IPS DF 6.9 (cell line): ENCODE measurements around the gene CENPC.
"Not testable (repeated sequence)": the region's sequence is repeated elsewhere in the genome, so short reads cannot be mapped to it uniquely, and the experiment has no call there.

Source experiments
- DNase-seq: peaks from one replicate; pipeline ENCODE4 v3.0.0-alpha.2; 2013; ENCODE audit warnings: low read depth, low spot score
- H3K27ac ChIP-seq: one replicate; pipeline ENCODE4 v1.5.1; 2013; ENCODE audit warnings: low read length, control low read depth
- H3K27me3 ChIP-seq: 2 replicates; pipeline ENCODE4 v1.6.1; 2013; ENCODE audit warnings: mild to moderate bottlenecking, low read length; ENCODE audit not compliant: control insufficient read depth, insufficient read depth
- H3K36me3 ChIP-seq: 2 replicates; pipeline ENCODE4 v1.6.1; 2013; ENCODE audit warnings: low read length; ENCODE audit not compliant: control insufficient read depth, insufficient read depth
- H3K4me1 ChIP-seq: 2 replicates; pipeline ENCODE4 v1.6.1; 2013; ENCODE audit warnings: low read length; ENCODE audit not compliant: control insufficient read depth, insufficient read depth
- H3K4me3 ChIP-seq: 2 replicates; pipeline ENCODE4 v1.5.1; 2013; ENCODE audit warnings: mild to moderate bottlenecking, low read length
- H3K9me3 ChIP-seq: 2 replicates; pipeline ENCODE4 v1.6.1; 2013; ENCODE audit warnings: low read length, inconsistent platforms; ENCODE audit not compliant: control insufficient read depth, insufficient read depth
- WGBS: extraction: QIAGEN DNeasy Blood & Tissue Kit; methylation state at CpG from one replicate; pipeline ENCODE4 v1.1.7; 2013; ENCODE audit warnings: mixed read lengths, missing lambda C conversion rate; ENCODE audit not compliant: insufficient read length, insufficient coverage; 5-methylcytosine and 5-hydroxymethylcytosine counted together

Gene CENPC

DNA sequence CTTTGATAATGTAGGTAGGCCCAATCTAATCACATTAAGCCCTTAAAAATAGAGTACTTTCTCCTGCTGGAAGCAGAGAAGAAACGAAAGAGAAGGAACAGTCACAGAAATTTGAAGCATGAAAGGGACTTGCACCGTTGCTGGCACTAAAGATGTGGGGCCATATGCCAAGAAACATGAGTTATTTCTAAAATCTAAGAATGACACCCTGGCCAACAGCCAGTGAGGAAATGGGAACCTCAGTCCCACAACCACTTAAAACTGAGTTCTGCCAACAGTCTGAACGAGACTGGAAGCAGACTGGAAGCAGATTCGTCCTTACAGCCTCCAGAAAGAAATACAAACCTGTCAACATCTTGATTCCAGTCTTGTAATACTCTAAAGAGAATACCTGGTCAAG lies 70.1 kb downstream of the CENPC start:
- Histone ChIP-seq H3K27me3 (no peaks in the 10 kb centered on the region), H3K4me3 (no peak overlapping the region), H3K9me3 (no peaks in the 10 kb centered on the region), H3K36me3 (no peaks in the 10 kb centered on the region; the same call in 1 of the 2 replicates), H3K27ac (no peak overlapping the region), H3K4me1 (no peaks in the 10 kb centered on the region; the same call in 1 of the 2 replicates)
- DNase-seq = no peak
- no CpG with 5 or more reads among the region's 4 CpGs for WGBS

DNA sequence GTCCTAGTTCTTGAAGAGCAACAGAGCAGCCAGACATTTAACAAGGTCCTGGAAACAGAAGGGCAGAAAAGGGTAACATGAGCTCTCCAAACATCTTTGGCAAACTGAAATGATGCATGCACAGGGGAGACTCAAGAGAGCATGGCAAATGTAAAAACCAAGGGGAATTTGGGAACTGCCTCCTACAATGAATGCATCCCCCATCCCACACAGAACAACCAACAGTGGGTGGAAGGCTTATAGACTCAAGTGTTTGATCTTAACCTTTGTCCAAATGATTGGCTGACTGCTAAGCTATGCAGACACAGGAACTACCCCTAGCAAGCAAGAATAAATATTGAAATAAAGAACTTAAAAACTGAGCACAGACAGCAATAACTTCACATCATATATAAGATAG lies 74.4 kb downstream of the CENPC start:
- no peaks in the 10 kb centered on the region; the same call in 1 of the 2 replicates for H3K36me3 ChIP-seq

DNA sequence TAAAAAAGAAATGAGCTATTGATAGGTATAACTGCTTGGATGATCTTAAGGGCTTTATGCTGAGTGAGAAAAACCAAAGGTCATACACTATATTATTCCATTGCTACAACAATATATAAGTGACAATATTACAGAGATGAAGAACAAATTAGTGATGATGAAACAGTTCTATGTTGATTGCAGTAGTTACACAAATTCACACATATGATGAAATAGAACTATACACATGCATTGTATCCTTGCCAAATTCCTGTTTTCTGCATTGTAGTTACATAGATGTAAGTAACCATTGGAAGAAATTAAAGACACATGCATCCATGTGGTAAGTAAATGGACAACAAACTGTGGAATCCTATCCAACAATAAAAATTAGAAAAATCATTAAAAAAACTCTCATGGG lies 76.5 kb downstream of the CENPC start:
- Histone ChIP-seq H3K27ac (no peak overlapping the region), H3K4me3 (no peak overlapping the region), H3K36me3 (no peaks in the 10 kb centered on the region; the same call in 1 of the 2 replicates), H3K4me1 (no peaks in the 10 kb centered on the region), H3K9me3 (no peaks in the 10 kb centered on the region), H3K27me3 (no peaks in the 10 kb centered on the region)
- no peak for DNase-seq

More for the DNA sequence above, 74.4 kb downstream of the CENPC start:
- H3K27me3 ChIP-seq = no peaks in the 10 kb centered on the region
- DNase-seq = no peak
- H3K27ac ChIP-seq = no peak overlapping the region
- no peaks in the 10 kb centered on the region for H3K9me3 ChIP-seq
- no peak overlapping the region for H3K4me3 ChIP-seq
- H3K4me1 ChIP-seq = no peaks in the 10 kb centered on the region

DNA sequence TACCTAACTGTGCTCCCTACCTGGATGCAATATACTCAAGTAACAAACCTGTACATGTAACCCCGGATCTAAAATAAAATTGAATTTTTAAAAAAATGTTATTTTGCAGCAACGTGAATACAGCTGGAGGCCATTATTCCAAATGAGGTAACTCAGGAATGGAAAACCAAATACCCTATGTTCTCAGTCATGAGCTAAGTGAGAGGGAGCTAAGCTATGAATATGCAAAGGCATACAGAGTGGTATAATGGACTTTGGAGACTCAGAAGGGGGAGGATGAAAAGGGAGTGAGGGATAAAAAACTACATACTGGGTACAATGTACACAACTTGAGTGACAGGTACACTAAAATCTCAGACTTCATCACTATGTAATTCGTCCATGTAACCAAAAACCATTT lies 78.6 kb downstream of the CENPC start:
- Histone ChIP-seq H3K4me1 (no peaks in the 10 kb centered on the region), H3K4me3 (no peak overlapping the region), H3K27ac (no peak overlapping the region), H3K9me3 (no peaks in the 10 kb centered on the region), H3K36me3 (no peaks in the 10 kb centered on the region; the same call in 1 of the 2 replicates), H3K27me3 (no peaks in the 10 kb centered on the region)
- WGBS = no CpG with 5 or more reads among the region's 3 CpGs
- DNase-seq = no peak

DNA sequence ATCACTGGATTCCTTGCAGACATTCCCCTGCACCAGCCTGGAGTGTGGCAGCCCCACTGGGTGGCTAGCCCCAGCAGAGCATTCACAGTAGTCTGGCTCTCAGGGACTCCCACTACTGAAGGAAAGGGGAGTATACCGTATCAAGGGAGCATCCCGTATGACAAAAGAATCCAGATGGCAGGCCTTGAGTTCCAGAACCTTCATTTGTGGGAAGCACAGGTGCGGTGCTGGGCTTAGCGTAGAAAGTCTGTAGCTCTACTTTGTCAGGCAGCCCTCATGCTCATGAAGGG lies 79.6 kb downstream of the CENPC start:
- no peaks in the 10 kb centered on the region for H3K9me3 ChIP-seq
- WGBS = no CpG with 5 or more reads among the region's 4 CpGs
- DNase-seq = no peak
- H3K27me3 ChIP-seq = no peaks in the 10 kb centered on the region
- no peaks in the 10 kb centered on the region for H3K36me3 ChIP-seq
- H3K4me1 ChIP-seq = no peaks in the 10 kb centered on the region
- no peak overlapping the region for H3K27ac ChIP-seq
- H3K4me3 ChIP-seq = no peak overlapping the region

DNA sequence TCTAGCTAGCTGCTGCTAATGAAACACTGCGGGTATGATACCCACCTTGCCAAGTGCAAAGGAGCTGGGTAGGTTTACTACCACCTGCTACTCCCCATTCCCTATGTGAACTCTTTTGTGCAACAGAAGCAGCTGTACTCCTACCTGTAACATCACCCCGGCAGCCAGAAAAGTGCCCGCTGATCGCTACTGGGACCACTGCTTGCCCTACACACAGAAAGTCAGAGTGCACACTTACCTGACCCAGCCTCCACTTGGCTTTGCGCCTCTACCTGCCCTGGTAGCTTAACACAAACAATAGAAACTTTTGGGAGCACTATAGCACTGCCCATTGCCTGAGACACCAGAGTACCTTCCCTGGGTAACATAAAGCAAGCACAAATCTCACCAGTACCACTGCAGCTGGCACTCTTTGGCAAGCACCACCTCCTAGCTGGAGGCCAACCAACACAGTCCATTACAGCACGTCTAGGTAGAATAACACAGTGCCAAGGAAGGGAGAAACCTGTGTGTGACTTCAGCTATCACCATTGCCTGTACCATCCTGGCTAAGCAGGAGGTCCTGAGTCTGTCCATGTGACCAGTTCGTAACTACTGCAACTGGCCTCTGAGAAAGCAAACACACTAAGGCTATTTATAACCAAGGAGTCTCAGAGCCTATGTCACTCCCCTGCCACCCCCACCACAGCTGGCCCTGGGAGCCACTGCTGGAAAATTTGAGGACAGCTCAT lies 80.1 kb downstream of the CENPC start:
- H3K36me3 ChIP-seq = no peaks in the 10 kb centered on the region
- H3K4me3 ChIP-seq = no peak overlapping the region
- DNase-seq = no peak
- no peak overlapping the region for H3K27ac ChIP-seq
- H3K4me1 ChIP-seq = no peaks in the 10 kb centered on the region
- H3K27me3 ChIP-seq = no peaks in the 10 kb centered on the region
- WGBS = no CpG with 5 or more reads among the region's 7 CpGs
- H3K9me3 ChIP-seq = no peaks in the 10 kb centered on the region

DNA sequence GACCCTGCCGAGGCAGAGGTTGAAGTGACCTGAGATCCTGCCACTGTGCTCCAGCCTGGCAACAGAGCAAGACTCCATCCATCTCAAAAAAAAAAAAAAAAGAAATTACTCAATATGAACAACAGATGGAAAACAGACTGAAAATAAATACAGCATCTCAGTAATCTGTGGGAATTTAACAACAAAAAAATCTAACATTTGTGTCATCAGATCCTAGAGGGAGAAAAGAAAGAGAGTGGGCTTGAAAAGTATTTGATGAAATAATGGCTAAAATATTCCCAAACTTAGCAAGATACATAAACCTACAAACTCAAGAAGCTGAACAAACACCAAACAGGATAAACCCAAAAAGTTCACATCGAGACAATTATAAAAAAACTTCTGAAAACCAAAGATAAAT lies 84.7 kb downstream of the CENPC start:
- H3K27me3 ChIP-seq = no peaks in the 10 kb centered on the region
- no peaks in the 10 kb centered on the region for H3K36me3 ChIP-seq
- no peak overlapping the region for H3K27ac ChIP-seq
- H3K9me3 ChIP-seq = no peaks in the 10 kb centered on the region
- H3K4me3 ChIP-seq = no peak overlapping the region
- no CpG with 5 or more reads among the region's 2 CpGs for WGBS
- no peaks in the 10 kb centered on the region for H3K4me1 ChIP-seq
- no peak for DNase-seq

DNA sequence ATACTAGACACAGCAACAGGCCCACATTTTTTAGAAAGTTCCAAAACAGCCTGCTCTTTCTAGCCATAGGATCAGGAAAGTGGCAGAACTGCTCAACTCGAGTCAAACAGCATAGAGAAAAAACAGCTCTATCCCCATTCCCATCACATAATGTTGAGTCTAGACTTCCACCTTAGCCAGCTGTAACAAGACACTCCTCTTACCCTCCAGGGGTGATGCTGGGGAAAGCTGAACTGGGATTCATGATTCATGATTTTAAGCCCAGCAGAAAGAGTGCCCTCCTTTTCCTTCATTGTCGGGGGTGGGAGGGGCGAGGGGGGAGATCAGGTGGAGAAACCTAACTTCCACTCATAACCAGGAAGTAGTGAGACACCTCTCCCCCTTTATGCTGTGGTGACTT lies 86.1 kb downstream of the CENPC start:
- no peak for DNase-seq
- H3K4me3 ChIP-seq = no peak overlapping the region
- WGBS = no CpG with 5 or more reads among the region's 3 CpGs
- no peaks in the 10 kb centered on the region for H3K9me3 ChIP-seq
- no peaks in the 10 kb centered on the region for H3K27me3 ChIP-seq
- H3K36me3 ChIP-seq = no peaks in the 10 kb centered on the region
- no peaks in the 10 kb centered on the region for H3K4me1 ChIP-seq
- no peak overlapping the region for H3K27ac ChIP-seq

DNA sequence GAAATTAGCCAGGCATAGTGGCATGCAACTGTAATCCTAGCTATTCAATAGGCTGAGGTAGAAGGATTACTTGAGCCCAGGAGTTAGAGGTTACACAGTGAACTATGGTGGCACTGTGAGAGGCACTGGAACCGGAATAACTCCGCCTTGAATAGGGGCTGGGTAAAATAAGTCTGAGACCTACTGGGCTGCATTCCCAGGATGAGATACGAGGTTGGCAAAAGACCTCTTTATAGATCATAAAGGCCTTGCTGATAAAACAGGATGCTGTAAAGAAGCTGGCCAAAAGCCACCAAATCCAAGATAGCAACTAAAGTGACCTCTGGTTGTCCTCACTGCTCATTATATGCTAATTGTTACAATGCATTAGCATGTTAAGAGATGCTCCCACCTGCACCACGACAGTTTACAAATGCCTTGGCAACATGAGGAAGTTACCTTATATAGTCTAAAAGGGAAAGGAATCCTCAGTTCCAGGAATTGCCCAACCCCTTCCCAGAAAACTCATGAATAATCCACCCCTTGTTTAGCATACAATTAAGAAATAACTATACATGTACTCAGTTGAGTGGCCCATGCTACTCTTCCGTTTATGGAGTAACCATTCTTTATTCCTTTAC lies 88.6 kb downstream of the CENPC start:
- Histone ChIP-seq H3K27ac (no peak overlapping the region), H3K27me3 (no peaks in the 10 kb centered on the region), H3K4me1 (no peaks in the 10 kb centered on the region), H3K9me3 (no peaks in the 10 kb centered on the region), H3K36me3 (no peaks in the 10 kb centered on the region), H3K4me3 (no peak overlapping the region)
- no peak for DNase-seq
- no CpG with 5 or more reads among the region's 5 CpGs for WGBS

DNA sequence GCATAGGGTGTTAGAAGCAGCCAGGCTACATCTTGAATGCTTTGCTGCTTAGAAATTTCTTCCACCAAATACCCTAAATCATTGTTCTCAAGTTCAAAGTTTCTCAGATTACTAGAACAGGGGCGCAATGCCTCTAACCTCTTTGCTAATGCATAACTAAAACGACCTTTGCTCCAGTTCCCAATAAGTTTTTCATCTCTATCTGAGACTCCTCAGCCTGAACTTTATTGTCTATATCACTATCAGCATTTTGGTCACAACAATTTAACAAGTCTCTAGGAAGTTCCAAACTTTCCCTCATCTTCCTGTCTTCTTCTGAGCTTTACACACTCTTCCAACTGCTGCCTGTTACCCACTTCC lies 92.5 kb downstream of the CENPC start:
- DNase-seq, H3K4me1 ChIP-seq, H3K27ac ChIP-seq, H3K27me3 ChIP-seq, H3K4me3 ChIP-seq, H3K9me3 ChIP-seq, H3K36me3 ChIP-seq: not testable (repeated sequence)
- WGBS = no CpG with 5 or more reads among the region's 2 CpGs

DNA sequence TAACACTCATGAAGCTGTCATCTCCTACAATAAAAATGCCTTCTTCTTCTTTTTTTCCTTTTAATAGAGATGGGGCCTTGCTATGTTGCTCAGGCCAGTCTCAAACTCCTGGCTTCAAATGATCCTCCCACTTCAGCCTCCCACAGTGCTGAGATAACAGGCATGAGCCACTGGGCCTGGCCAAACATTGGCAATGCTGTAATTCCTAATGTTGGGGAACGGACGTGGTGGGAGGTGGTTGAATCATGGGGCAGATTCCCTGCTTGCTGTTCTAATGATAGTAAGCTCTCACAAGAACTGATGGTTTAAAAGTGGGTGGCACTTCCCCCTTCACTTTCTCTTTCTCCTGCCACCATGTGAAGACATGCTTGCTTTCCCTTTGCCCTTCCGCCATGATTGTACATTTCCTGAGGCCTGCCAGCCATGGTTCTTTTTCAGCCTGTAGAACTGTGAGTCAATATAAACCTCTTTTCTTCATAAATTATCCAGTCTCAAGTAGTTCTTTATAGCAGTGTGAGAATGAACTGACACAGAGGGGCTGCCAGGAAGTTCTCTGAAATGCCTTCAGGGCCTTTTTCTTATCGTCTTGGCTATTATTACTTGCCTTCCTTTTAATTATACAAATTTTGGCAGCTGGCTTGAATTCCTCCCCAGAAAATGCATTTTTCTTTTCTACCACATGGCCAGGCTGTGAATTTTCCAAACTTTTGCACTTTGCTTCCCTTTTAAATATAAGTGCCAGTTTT lies 93.0 kb downstream of the CENPC start:
- no peak for DNase-seq
- no peaks in the 10 kb centered on the region for H3K27me3 ChIP-seq
- no peaks in the 10 kb centered on the region for H3K4me1 ChIP-seq
- H3K9me3 ChIP-seq = no peaks in the 10 kb centered on the region
- H3K27ac ChIP-seq = no peak overlapping the region
- H3K4me3 ChIP-seq = no peak overlapping the region
- no peaks in the 10 kb centered on the region for H3K36me3 ChIP-seq
- no CpG with 5 or more reads among the region's 4 CpGs for WGBS
